GM19023 (cell line): ENCODE results near the gene DOCK4.
A peak's percentile ranks its signal among the peaks of the same experiment; 100 is the strongest.

Experiments used
- ATAC-seq: cut with Tn5 transposase; IDR thresholded peaks from one replicate; pipeline ENCODE4 v1.9.1; 2021; ENCODE audit warnings: mild to moderate bottlenecking, moderate library complexity; ENCODE audit not compliant: unreplicated experiment

Gene DOCK4

GRCh38 chr7:111785076-111785475 is 421.1 kb downstream of the DOCK4 start:
- ATAC-seq = no peak

GRCh38 chr7:111784296-111784695 is 421.9 kb downstream of the DOCK4 start:
- ATAC-seq = no peak

- no peak for ATAC-seq
These were observed 422.3 kb downstream of the DOCK4 start for GRCh38 chr7:111783854-111784253.

GRCh38 chr7:111780527-111780926 is 425.7 kb downstream of the DOCK4 start:
- ATAC-seq = no peak

DNA sequence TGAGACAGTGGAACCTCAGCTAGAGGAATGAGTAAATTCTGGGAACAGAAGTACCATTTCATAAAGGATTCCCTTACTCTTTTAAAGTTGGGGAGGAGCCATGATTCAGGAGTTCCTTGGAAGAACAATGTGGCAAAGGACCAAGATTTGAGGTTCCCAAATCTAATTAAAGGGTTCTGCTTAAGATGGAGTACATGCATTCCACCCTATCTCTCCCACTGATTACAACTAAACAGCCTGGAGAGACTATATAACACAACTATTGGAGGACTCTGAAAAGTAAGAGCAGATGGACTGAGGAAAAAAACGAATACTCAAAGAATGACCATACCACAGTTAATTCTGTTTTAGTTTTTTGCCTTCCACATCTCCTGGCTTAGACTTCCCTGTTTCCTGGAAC is 431.0 kb downstream of the DOCK4 start:
- ATAC-seq = no peak

- ATAC-seq = no peak
These were observed 433.5 kb downstream of the DOCK4 start for GRCh38 chr7:111772716-111773115.

GRCh38 chr7:111771638-111772037 is 434.6 kb downstream of the DOCK4 start:
- ATAC-seq = no peak

DNA sequence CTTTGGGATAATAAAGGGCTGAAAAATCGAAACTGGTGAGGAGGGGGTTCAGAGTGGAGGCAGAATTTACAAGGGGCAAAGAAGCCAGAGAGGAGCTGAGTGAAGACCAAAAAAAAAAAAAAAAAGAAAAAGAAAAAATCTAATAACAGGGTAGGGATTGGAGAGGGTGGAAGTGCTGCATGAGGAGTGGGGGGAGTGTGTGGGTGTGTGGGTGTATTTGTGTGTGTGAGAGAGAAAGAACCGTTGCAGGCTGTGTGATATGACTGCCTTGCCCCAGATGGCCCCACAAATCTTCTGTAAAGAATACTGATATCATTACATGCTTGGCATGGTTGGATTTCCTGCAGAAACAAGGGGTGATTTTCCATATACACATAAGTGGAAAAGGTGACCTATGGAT is 436.1 kb downstream of the DOCK4 start:
- no peak for ATAC-seq

GRCh38 chr7:111765751-111766643 is 440.2 kb downstream of the DOCK4 start:
- no peak for ATAC-seq

GRCh38 chr7:111763221-111763801 is 442.9 kb downstream of the DOCK4 start:
- no peak for ATAC-seq

DNA sequence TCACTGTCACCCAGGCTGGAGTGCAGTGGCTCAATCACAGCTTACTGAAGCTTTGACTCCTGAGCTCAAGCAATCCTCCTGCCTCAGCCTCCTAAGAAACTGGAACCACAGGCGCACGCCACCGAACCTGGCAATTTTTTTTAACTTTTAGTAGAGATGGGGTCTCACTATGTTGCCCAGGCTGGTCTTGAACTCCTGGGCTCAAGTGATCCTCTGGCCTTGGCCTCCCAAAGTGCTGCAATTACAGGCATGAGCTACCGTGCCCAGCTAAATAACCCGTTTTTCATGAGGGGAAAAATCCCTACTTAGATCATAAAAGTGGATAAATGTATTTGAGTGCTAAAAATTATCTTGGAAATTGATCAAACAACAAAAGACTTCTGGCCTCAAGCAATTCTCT is 443.4 kb downstream of the DOCK4 start:
- ATAC-seq = no peak

DNA sequence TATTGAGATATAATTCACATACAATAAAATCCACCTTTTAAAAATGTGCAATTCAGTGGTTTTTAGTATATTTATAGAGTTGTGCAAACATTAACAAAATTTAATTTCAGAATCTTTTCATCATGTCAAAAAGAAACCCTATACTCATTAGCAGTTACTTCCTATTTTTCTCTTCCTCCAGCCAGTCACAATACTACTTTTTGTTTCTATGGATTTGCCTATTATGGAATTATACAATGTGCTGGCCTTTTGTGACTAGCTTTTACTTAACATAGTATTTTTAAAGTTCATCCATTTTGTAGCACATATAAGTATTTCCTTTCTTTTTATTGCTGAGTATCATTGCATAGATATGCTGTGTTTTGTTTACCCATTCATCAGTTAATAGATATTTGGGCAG is 444.0 kb downstream of the DOCK4 start:
- ATAC-seq = no peak

GRCh38 chr7:111760043-111760442 is 446.2 kb downstream of the DOCK4 start:
- ATAC-seq = no peak

- ATAC-seq = no peak
These were observed 447.9 kb downstream of the DOCK4 start for GRCh38 chr7:111758332-111758731.

DNA sequence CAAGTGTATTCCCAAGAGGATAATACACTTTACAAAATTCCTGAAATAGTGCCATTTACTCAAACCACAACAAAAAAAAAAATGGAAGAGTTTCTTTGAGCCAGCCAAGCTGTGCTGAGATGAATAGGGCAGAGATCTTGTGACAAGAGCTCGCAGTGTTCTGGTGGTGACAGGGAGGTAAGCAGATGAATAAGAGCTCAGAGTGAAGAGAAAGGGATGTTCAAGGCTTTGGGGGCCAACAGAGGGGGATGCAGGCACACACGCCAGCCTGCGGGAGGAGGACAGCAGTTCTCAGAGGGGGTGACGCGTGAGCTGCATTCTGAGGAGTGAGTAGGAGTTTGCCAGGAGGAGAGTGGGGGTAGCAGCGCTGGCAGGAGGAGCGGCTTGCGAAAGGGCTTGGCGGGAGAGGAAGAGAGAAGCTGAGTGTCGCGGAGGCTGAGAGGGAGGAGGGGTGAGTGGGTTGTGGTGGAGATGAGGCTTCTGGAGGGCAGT is 449.5 kb downstream of the DOCK4 start:
- ATAC-seq = no peak

DNA sequence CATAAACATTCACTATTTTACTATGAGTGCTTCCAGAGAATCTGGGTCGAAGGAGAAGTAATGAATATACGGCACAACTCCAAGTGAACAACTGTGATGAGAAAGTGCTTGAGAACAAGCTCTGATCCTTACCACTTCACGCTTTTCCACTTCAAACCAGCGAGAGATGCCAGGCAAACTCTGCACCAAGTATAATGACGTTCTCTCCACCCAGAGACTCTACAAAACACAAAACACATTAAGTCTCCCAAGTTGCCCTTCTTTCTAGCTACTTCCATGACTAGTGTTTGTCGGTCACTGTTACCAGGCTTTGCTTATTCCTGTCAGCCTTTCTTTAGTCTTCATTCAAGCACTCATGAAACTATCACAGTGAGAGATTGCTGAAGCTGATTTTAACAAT is 450.8 kb downstream of the DOCK4 start:
- no peak for ATAC-seq

DNA sequence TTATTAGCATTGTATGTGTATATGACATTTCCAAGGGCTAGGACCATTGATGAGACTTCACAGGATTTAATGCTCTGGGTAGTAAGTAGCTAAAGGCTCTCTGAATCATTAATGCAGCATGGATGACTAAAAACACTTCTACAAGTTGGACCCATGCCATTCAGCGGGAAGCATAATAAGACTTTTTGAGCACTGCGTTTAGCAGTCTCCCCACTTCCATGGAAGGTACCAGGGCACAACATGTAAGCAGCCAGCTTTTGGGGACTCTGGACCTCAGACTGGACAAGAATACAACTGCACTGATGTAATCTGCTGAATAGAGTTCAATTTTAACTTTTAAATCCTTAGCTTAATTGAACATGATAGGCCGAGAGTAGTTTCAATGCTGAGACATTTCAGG is 452.2 kb downstream of the DOCK4 start:
- no peak for ATAC-seq

DNA sequence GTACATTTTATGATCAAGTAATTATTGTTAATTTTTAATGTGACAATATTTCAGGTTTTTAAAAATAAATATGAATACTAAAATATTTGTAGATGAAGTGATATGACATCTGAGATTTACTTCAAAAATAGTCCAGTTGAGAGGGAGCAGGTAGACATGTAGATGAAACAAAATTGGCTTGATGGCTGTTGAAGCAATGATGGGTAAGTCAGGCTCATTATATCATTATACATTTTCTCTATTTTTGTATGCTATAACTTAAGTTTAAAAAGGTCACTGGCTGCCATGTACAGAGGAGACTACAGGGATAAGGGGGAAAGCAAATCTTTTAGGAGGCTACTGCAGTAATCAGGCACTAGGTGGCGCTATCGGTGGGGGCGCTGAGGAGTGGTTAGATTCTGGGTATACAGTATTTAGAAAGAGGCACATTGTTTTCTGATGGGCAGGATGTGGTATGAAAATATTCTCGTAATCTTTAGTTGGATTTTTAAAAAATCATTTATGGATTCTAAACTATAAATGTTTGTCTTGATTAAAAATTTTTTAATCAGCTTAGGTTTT is 454.1 kb downstream of the DOCK4 start:
- ATAC-seq = peak; percentile 96

DNA sequence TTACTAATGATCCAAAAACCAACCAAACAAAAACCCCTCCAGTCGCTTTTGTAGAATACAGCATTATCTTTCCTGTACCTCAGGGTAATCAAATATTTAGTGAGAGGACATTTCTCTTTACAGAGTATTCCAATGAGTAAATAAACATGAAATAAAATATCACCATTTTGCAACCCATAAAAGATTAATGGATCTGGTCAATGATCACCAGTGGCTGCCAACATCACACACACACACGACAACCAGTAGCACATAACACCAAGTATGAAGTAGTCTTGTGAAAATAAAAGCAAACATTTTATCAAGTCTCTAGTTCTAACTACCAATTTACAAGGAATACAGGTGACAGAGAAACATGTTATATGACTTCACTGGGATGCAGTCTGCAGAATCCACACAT is 455.3 kb downstream of the DOCK4 start:
- no peak for ATAC-seq

DNA sequence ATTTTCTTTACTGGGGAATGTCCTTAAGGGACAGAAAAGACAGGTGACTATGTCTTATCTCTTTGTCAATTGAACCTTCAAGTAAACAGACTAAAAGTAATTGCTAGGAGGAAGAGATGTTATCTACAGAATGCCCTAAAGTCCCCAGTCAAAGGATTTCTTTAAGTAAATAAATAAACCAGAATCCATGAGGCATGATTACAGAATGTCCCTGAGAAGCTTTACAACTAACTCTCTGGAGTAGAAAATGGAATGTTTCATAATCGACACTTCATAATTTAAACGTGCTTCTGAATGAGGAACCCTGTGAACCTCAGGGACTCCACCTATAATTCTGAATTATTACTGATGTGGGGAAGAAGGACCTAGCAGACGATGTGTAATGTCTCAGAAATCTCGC is 456.0 kb downstream of the DOCK4 start:
- ATAC-seq = no peak

DNA sequence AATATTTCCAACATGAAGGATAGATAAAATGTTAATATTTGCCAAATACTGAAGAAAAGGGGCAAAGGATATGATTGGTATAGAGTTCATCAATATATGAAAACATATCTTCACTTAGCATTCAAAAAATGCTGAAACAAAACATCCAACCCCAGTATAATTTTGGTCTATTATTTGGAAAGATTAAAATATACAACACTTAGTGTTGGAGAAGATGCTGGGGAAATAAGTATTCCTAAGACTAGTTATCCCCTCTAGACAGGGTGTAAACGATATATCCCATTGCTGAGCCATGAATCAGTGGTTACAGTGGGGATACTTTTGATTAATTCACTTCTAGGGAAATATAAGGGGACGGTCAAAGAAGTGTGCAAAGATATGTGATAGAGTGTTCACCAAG is 456.6 kb downstream of the DOCK4 start:
- ATAC-seq = no peak

- no peak for ATAC-seq
These were observed 458.5 kb downstream of the DOCK4 start for GRCh38 chr7:111747718-111748117.
